GM12878 (cell line): ENCODE data around the gene AFF1. TPM values are rescaled to one million over a fixed set of nuclear protein-coding genes. Genes with fewer than 3 reads are reported as not detected.

Source experiments
- BRCA1 ChIP-seq: IDR thresholded peaks from 2 replicates; pipeline ENCODE4 v1.6.1; 2011; ENCODE audit warnings: low read depth, low read length, improper control_type of control experiment
- EP300 ChIP-seq, 2 experiments: fragments of 150-350 bp in 1 of 2; IDR thresholded peaks; 2 replicates each; pipeline ENCODE4 v1.6.1; 2011 to 2012; ENCODE audit warnings: low read depth in 2 of 2, low read length in 2 of 2, borderline replicate concordance in 1 of 2, improper control_type of control experiment in 1 of 2, inconsistent platforms in 1 of 2; ENCODE audit not compliant: control insufficient read depth in 1 of 2
- FOS ChIP-seq: IDR thresholded peaks from 3 replicates; pipeline ENCODE4 v1.6.1; 2011; ENCODE audit warnings: borderline replicate concordance; ENCODE audit not compliant: insufficient read length; ENCODE audit errors: extremely low read depth
- IKZF1 ChIP-seq: fragments of 450-650 bp; conservative IDR thresholded peaks from 2 replicates; pipeline ENCODE4 v1.6.1; 2017; ENCODE audit warnings: antibody characterized with exemption, mild to moderate bottlenecking
- KAT2A ChIP-seq: conservative IDR thresholded peaks from 2 replicates; pipeline ENCODE4 v1.6.1; 2011; ENCODE audit warnings: low read depth, low read length; ENCODE audit not compliant: control insufficient read depth
- KLF5 ChIP-seq: fragments of 450-650 bp; IDR thresholded peaks from 2 replicates; pipeline ENCODE4 v1.6.1; 2014; ENCODE audit warnings: mild to moderate bottlenecking; ENCODE audit not compliant: partially characterized antibody
- NFIC ChIP-seq: IDR thresholded peaks from 2 replicates; pipeline ENCODE4 v1.6.1; 2012; ENCODE audit warnings: low read depth, mild to moderate bottlenecking, inconsistent platforms, low read length, moderate library complexity
- PAX5 ChIP-seq: IDR thresholded peaks from 2 replicates; pipeline ENCODE4 v1.6.1; 2011; ENCODE audit warnings: low read depth, low read length, borderline replicate concordance
- RAD51 ChIP-seq: fragments of 450-650 bp; IDR thresholded peaks from 2 replicates; pipeline ENCODE4 v1.6.1; 2016; ENCODE audit warnings: moderate library complexity, mild to moderate bottlenecking, inconsistent platforms
- RFX5 ChIP-seq: IDR thresholded peaks from 2 replicates; pipeline ENCODE4 v1.6.1; 2011; ENCODE audit warnings: low read depth, low read length, improper control_type of control experiment
- RUNX3 ChIP-seq: IDR thresholded peaks from 2 replicates; pipeline ENCODE4 v1.6.1; 2012; ENCODE audit warnings: low read length, inconsistent platforms
- SP1 ChIP-seq: IDR thresholded peaks from one replicate; pipeline ENCODE4 v1.6.1; 2011; ENCODE audit warnings: low read depth, low read length
- SPI1 ChIP-seq: IDR thresholded peaks from 2 replicates; pipeline ENCODE4 v1.6.1; 2011; ENCODE audit warnings: low read depth, mild to moderate bottlenecking, low read length, moderate library complexity, borderline replicate concordance; ENCODE audit not compliant: insufficient read depth
- YY1 ChIP-seq: IDR thresholded peaks from 2 replicates; pipeline ENCODE4 v1.6.1; 2011; ENCODE audit warnings: low read depth, mild to moderate bottlenecking, low read length
- ZNF217 ChIP-seq: fragments of 450-650 bp; IDR thresholded peaks from 2 replicates; pipeline ENCODE4 v1.6.1; 2017; ENCODE audit warnings: antibody characterized with exemption, mild to moderate bottlenecking
- ZNF274 ChIP-seq: IDR thresholded peaks from one replicate; pipeline ENCODE4 v1.8.0; 2011; ENCODE audit not compliant: insufficient read length, insufficient read depth
- ZNF384 ChIP-seq: IDR thresholded peaks from 2 replicates; pipeline ENCODE4 v1.6.1; 2012; ENCODE audit warnings: low read depth, mild to moderate bottlenecking, low read length, improper control_type of control experiment, borderline replicate concordance
- polyA plus RNA-seq, 11 experiments: library from polyadenylated mRNA; depleted of rRNA in 4 of 11; unstranded in 6 of 11; stranded (reverse) in 5 of 11; fragments of >200 nt; fragmentation: Nextera tagmentation in 4 of 11; fragmentation: Illumina TruSeq in 1 of 11; extraction: Ambion mirVana in 4 of 11; extraction: Trizol in 1 of 11; gene quantifications; 1 replicate in 1 of 11; 2 replicates in 10 of 11; pipeline versions ENCODE4 v1.2.1 to v1.2.3, GENCODE V29; 2011 to 2016; ENCODE audit warnings: inconsistent platforms in 2 of 11, missing spikeins in 2 of 11, low read depth in 1 of 11
- total RNA-seq, 4 experiments: library from RNA; depleted of rRNA in 3 of 4; stranded (reverse); fragments of >200 nt in 3 of 4; fragmentation: Illumina TruSeq in 1 of 4; extraction: Trizol in 1 of 4; gene quantifications; 2 replicates each; pipeline versions ENCODE4 v1.2.1 to v1.2.3, GENCODE V29; 2013 to 2021
- TF ChIP-seq, protein P1 (sequence below): fragments of 450-650 bp; IDR thresholded peaks from 2 replicates; pipeline ENCODE4 v1.6.1; 2018; ENCODE audit warnings: borderline replicate concordance, mild to moderate bottlenecking; ENCODE audit not compliant: partially characterized antibody
- TF ChIP-seq, protein P2 (sequence below): IDR thresholded peaks from 2 replicates; pipeline ENCODE4 v1.6.1; 2011; ENCODE audit warnings: borderline replicate concordance, low read depth, mild to moderate bottlenecking, moderate library complexity, mixed read lengths, low read length; ENCODE audit not compliant: insufficient read depth; ENCODE audit errors: extremely low read length
- TF ChIP-seq, protein P3 (sequence below): fragments of 450-650 bp; IDR thresholded peaks from 2 replicates; pipeline ENCODE4 v1.6.1; 2017; ENCODE audit warnings: antibody characterized with exemption, mild to moderate bottlenecking, moderate library complexity
- TF ChIP-seq, protein P4 (sequence below): fragments of 150-350 bp; IDR thresholded peaks from 2 replicates; pipeline ENCODE4 v1.6.1; 2014; ENCODE audit warnings: mild to moderate bottlenecking, low read depth, low read length
- TF ChIP-seq, protein P5 (sequence below): fragments of 450-650 bp; IDR thresholded peaks from 2 replicates; pipeline ENCODE4 v1.6.1; 2014; ENCODE audit warnings: mild to moderate bottlenecking

Gene AFF1
- total and polyA plus RNA-seq, 10 of the 15 experiments (the other 5 are each of a cell fraction or from before 2014, with no cell fraction given), result 3.5 to 56.1 (median 21.5) TPM

DNA sequence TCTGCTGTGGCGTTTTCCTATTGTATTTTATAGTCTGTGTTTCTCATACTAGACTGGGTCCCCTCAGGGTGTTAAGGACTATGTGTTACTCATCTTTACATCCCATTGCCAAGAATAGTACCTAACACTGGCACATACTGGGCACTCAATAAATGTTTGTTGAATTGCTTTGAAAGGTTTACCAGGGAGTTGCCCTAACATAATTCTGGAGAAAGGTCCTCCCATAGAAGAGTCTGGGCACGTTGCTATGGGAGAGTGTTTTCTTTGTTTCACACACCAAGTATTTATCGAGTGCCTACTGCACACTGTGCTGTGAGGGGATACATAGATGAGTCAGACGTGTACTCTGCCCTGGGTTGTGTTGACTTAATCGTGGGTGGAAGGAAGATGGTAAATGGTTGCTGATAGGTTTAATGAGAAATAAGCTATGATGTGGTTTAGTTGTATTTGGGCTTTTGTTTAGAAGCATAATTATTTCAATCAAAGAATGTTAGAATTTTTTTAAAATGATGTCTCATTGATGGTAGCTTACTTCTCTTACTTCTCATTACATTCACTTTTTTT lies 42.9 kb downstream of the AFF1 start (continued):
- TF ChIP-seq NFIC (0 out of 2 replicates have a peak, but pooled peaks have one; percentile 15), ZNF384 (no peak), RAD51 (no peak; the same call in 1 of the 2 replicates), SPI1 (no peak), YY1 (no peak), KLF5 (no peak), SP1 (no peak), BRCA1 (no peak), KAT2A (no peak), IKZF1 (peak; percentile 41; the same call in 1 of the 2 replicates), EP300 (IDR thresholded peaks at IDR 0.05; ENCODE audit: borderline replicate concordance in 1 of 2, control insufficient read depth in 1 of 2, low read depth in 2 of 2, low read length in 2 of 2) (peak in 1 of 2 experiments; percentile 74; a peak in 1 of 4 replicates), ZNF217 (peak; percentile 83; the same call in 1 of the 2 replicates), PAX5 (0 out of 2 replicates have a peak, but pooled peaks have one; percentile 36), ZNF274 (no peak), FOS (no peak), RFX5 (no peak), RUNX3 (peak; percentile 48)
- TF ChIP-seq, protein P1, sequence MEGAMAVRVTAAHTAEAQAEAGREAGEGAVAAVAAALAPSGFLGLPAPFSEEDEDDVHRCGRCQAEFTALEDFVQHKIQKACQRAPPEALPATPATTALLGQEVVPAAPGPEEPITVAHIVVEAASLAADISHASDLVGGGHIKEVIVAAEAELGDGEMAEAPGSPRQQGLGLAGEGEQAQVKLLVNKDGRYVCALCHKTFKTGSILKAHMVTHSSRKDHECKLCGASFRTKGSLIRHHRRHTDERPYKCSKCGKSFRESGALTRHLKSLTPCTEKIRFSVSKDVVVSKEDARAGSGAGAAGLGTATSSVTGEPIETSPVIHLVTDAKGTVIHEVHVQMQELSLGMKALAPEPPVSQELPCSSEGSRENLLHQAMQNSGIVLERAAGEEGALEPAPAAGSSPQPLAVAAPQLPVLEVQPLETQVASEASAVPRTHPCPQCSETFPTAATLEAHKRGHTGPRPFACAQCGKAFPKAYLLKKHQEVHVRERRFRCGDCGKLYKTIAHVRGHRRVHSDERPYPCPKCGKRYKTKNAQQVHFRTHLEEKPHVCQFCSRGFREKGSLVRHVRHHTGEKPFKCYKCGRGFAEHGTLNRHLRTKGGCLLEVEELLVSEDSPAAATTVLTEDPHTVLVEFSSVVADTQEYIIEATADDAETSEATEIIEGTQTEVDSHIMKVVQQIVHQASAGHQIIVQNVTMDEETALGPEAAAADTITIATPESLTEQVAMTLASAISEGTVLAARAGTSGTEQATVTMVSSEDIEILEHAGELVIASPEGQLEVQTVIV, result no peak
- TF ChIP-seq, protein P2, sequence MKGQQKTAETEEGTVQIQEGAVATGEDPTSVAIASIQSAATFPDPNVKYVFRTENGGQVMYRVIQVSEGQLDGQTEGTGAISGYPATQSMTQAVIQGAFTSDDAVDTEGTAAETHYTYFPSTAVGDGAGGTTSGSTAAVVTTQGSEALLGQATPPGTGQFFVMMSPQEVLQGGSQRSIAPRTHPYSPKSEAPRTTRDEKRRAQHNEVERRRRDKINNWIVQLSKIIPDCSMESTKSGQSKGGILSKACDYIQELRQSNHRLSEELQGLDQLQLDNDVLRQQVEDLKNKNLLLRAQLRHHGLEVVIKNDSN, result no peak
- TF ChIP-seq, protein P3, sequence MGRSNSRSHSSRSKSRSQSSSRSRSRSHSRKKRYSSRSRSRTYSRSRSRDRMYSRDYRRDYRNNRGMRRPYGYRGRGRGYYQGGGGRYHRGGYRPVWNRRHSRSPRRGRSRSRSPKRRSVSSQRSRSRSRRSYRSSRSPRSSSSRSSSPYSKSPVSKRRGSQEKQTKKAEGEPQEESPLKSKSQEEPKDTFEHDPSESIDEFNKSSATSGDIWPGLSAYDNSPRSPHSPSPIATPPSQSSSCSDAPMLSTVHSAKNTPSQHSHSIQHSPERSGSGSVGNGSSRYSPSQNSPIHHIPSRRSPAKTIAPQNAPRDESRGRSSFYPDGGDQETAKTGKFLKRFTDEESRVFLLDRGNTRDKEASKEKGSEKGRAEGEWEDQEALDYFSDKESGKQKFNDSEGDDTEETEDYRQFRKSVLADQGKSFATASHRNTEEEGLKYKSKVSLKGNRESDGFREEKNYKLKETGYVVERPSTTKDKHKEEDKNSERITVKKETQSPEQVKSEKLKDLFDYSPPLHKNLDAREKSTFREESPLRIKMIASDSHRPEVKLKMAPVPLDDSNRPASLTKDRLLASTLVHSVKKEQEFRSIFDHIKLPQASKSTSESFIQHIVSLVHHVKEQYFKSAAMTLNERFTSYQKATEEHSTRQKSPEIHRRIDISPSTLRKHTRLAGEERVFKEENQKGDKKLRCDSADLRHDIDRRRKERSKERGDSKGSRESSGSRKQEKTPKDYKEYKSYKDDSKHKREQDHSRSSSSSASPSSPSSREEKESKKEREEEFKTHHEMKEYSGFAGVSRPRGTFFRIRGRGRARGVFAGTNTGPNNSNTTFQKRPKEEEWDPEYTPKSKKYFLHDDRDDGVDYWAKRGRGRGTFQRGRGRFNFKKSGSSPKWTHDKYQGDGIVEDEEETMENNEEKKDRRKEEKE, result no peak
- TF ChIP-seq, protein P4, sequence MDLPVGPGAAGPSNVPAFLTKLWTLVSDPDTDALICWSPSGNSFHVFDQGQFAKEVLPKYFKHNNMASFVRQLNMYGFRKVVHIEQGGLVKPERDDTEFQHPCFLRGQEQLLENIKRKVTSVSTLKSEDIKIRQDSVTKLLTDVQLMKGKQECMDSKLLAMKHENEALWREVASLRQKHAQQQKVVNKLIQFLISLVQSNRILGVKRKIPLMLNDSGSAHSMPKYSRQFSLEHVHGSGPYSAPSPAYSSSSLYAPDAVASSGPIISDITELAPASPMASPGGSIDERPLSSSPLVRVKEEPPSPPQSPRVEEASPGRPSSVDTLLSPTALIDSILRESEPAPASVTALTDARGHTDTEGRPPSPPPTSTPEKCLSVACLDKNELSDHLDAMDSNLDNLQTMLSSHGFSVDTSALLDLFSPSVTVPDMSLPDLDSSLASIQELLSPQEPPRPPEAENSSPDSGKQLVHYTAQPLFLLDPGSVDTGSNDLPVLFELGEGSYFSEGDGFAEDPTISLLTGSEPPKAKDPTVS, result no peak
- TF ChIP-seq, protein P5, sequence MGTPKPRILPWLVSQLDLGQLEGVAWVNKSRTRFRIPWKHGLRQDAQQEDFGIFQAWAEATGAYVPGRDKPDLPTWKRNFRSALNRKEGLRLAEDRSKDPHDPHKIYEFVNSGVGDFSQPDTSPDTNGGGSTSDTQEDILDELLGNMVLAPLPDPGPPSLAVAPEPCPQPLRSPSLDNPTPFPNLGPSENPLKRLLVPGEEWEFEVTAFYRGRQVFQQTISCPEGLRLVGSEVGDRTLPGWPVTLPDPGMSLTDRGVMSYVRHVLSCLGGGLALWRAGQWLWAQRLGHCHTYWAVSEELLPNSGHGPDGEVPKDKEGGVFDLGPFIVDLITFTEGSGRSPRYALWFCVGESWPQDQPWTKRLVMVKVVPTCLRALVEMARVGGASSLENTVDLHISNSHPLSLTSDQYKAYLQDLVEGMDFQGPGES, result no peak
